Measurements from ENCODE around the gene FHAD1. TPM values are rescaled to one million over a fixed set of nuclear protein-coding genes. Genes with fewer than 3 reads are reported as not detected.

The FHAD1 gene
- total and polyA plus RNA-seq, 2 donors (not counting 3 experiments of a cell fraction or from before 2014, with no cell fraction given), result 0.04 to 0.69 TPM

DNA sequence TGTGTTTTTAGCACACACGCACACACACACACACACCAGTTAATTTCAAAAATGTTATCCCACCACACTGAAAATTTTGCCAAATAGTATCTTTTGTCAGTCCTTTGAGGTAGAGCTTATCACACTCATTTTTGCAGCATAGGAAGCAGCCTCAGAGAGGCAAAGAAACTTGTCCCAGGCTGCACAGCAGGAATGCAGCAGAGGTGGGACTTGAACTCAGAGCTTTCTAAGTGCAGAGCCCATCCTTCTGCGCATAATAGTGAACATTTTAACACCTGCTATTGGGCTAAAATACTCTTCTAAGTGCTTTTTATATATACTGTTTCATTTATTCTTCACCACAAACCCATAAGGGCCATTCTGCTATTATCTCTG lies 15.0 kb downstream of the FHAD1 start:
- dilution Hi-C loops (cut with MboI; ENCODE audit: extremely low pct_ligation_motif_present, low sequenced_read_pairs), result no loop called here
- Histone ChIP-seq H3K4me2 (ENCODE audit: insufficient read depth, low read length) (peak overlapping the region; percentile 61), H2AFZ (ENCODE audit: low read depth, low read length) (no peak overlapping the region), H3K27ac (ENCODE audit: insufficient read depth, low read depth, low read length) (peak overlapping the region; percentile 78), H3K9me1 (replicated peaks; ENCODE audit: control insufficient read depth, extremely low read depth, insufficient read depth, low read length) (no peaks in the 10 kb centered on the region), H3K4me1 (ENCODE audit: control insufficient read depth, extremely low read depth, insufficient read depth, low read length) (peaks cover 23% of the 10 kb centered on the region), H3K79me2 (ENCODE audit: control insufficient read depth, insufficient read depth, low read length) (no peaks in the 10 kb centered on the region), H3K9me3 (replicated peaks; ENCODE audit: control insufficient read depth, insufficient read depth, low read length) (no peaks in the 10 kb centered on the region), H3K9ac (replicated peaks; ENCODE audit: extremely low read depth, insufficient read depth, low read length) (peak overlapping the region; percentile 54), H3K36me3 (ENCODE audit: control insufficient read depth in 2 of 2, extremely low read depth in 1 of 2, insufficient read depth in 2 of 2, low read length in 2 of 2) (no peaks in the 10 kb centered on the region), H4K20me1 (replicated peaks; ENCODE audit: control insufficient read depth, extremely low read depth, insufficient read depth, low read length) (no peaks in the 10 kb centered on the region), H3K4me3 (replicated peaks in 1 of 3; ENCODE audit: insufficient read depth in 1 of 3, low read depth in 1 of 3, low read length in 3 of 3) (no peak overlapping the region), H3K27me3 (ENCODE audit: control insufficient read depth in 2 of 2, insufficient read depth in 2 of 2, low read length in 2 of 2) (peaks cover 0 to 5% of the 10 kb centered on the region in 2 experiments)
- DNase-seq (ENCODE audit: low read depth, low spot score) (no peak), FAIRE-seq (no peak)
- ChIA-PET POLR2A (no interaction called here), CTCF (interaction anchor here (0.7 to 4.3 kb wide), 9 partner anchors 9 to 133 kb away, joined by 3 to 33 read pairs (median 6); partner anchors contain the start of genes FHAD1 and TMEM51)
- TF ChIP-seq FOS (IDR thresholded peaks at IDR 0.05; ENCODE audit: borderline replicate concordance, insufficient read depth, low read length) (no peak), CTCF (IDR thresholded peaks at IDR 0.05; ENCODE audit: extremely low read depth in 1 of 2, insufficient read depth in 1 of 2, low read depth in 1 of 2, low read length in 2 of 2) (no peak), POLR2A (IDR thresholded peaks at IDR 0.05; ENCODE audit: low read depth, low read length) (no peak), EZH2 (IDR thresholded peaks at IDR 0.05; ENCODE audit: borderline replicate concordance, low read depth, low read length, severe bottlenecking) (no peak), JUN (IDR thresholded peaks at IDR 0.05; ENCODE audit: borderline replicate concordance, insufficient read depth, insufficient read length, low read depth) (no peak), MYC (IDR thresholded peaks at IDR 0.05; ENCODE audit: low read depth, low read length) (no peak), GATA2 (IDR thresholded peaks at IDR 0.05; ENCODE audit: insufficient read depth, insufficient read length, low read depth, low read length) (no peak), POLR2AphosphoS5 (IDR thresholded peaks at IDR 0.05; ENCODE audit: insufficient read depth, low read depth, low read length) (no peak)
- TF ChIP-seq, protein P1, sequence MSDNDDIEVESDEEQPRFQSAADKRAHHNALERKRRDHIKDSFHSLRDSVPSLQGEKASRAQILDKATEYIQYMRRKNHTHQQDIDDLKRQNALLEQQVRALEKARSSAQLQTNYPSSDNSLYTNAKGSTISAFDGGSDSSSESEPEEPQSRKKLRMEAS (IDR thresholded peaks at IDR 0.05; ENCODE audit: insufficient read depth, insufficient read length), result no peak
- intact Hi-C loops (cut with micrococcal nuclease), result no loop called here
- BruUV-seq (replicated peaks), result no TSS peak

Data from endothelial cell of umbilical vein (primary cell).